ENCODE results near the gene INAVA.

The INAVA gene

GRCh38 chr1:200886594-200886993, 8.1 kb upstream of the INAVA start:
- no peak for TF ChIP-seq FOXM1 (IDR thresholded peaks at IDR 0.05; ENCODE audit: borderline replicate concordance, low read depth)
- no peak for TF ChIP-seq EGR1 (IDR thresholded peaks at IDR 0.05)
- no peak for TF ChIP-seq TEAD4 (IDR thresholded peaks at IDR 0.05)
- TF ChIP-seq TAF1 (IDR thresholded peaks at IDR 0.05; ENCODE audit: low read depth), result no peak
- no peak for TF ChIP-seq CREB1 (IDR thresholded peaks at IDR 0.05; ENCODE audit: low read depth)
- no peak for TF ChIP-seq USF1 (IDR thresholded peaks at IDR 0.05)
- no peak for TF ChIP-seq YY1 (IDR thresholded peaks at IDR 0.05; ENCODE audit: low read depth)
- TF ChIP-seq RAD21 (IDR thresholded peaks at IDR 0.05; ENCODE audit: low read depth), result no peak
- no peak for TF ChIP-seq REST (IDR thresholded peaks at IDR 0.05; ENCODE audit: low read depth)

GRCh38 chr1:200887036-200887435, 7.7 kb upstream of the INAVA start:
- no peak for TF ChIP-seq EGR1 (IDR thresholded peaks at IDR 0.05)
- TF ChIP-seq USF1 (IDR thresholded peaks at IDR 0.05), result no peak
- TF ChIP-seq TAF1 (IDR thresholded peaks at IDR 0.05; ENCODE audit: low read depth), result no peak
- TF ChIP-seq CREB1 (IDR thresholded peaks at IDR 0.05; ENCODE audit: low read depth), result no peak
- no peak for TF ChIP-seq NFIC (IDR thresholded peaks at IDR 0.05)
- no peak for TF ChIP-seq RAD21 (IDR thresholded peaks at IDR 0.05; ENCODE audit: low read depth)
- no peak for TF ChIP-seq TCF12 (IDR thresholded peaks at IDR 0.05; ENCODE audit: low read depth)
- no peak for TF ChIP-seq CEBPB (IDR thresholded peaks at IDR 0.05)
- TF ChIP-seq, protein P1, sequence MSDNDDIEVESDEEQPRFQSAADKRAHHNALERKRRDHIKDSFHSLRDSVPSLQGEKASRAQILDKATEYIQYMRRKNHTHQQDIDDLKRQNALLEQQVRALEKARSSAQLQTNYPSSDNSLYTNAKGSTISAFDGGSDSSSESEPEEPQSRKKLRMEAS (IDR thresholded peaks at IDR 0.05), result no peak
- no peak for TF ChIP-seq EP300 (IDR thresholded peaks at IDR 0.05; ENCODE audit: borderline replicate concordance)
- no peak for TF ChIP-seq YY1 (IDR thresholded peaks at IDR 0.05; ENCODE audit: low read depth)
- no peak for TF ChIP-seq REST (IDR thresholded peaks at IDR 0.05; ENCODE audit: low read depth)
- TF ChIP-seq TEAD4 (IDR thresholded peaks at IDR 0.05), result no peak
- no peak for TF ChIP-seq ZBTB7A (IDR thresholded peaks at IDR 0.05; ENCODE audit: low read depth)

DNA sequence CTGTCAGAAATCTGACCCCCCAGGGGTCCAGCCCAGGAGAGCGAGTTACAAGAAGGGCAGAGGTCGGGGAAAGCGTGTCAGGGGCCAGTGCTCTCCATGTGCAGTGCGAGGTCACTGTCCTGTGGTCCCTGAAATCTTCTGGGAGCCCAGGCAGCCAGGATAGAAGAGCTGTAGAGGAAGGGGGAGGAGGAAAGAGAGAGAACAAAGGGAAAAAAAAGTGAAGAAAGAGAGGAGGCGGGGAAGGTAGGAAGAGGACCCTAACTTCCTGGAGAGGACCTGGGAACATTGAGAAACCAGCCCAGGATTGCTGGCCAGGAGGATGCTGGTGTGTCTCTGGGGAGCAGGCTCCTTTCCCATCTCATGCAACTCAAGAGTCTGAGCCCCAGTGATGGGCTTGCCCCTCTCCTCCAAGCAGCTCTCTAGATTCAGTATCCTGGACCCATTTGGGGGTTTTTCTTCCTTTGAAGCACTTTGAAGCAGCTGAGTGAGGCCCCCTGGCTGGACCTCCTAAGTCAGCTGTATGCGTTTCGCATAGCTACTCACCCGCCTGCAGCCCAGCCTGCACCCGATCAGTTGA, 6.8 kb upstream of the INAVA start:
- TF ChIP-seq NFIC (IDR thresholded peaks at IDR 0.05), result no peak
- no peak for TF ChIP-seq USF1 (IDR thresholded peaks at IDR 0.05)
- no peak for TF ChIP-seq RAD21 (IDR thresholded peaks at IDR 0.05; ENCODE audit: low read depth)
- TF ChIP-seq YY1 (IDR thresholded peaks at IDR 0.05; ENCODE audit: low read depth), result no peak
- TF ChIP-seq EP300 (IDR thresholded peaks at IDR 0.05; ENCODE audit: borderline replicate concordance), result no peak
- TF ChIP-seq TEAD4 (IDR thresholded peaks at IDR 0.05), result no peak
- TF ChIP-seq ZBTB7A (IDR thresholded peaks at IDR 0.05; ENCODE audit: low read depth), result no peak
- TF ChIP-seq TAF1 (IDR thresholded peaks at IDR 0.05; ENCODE audit: low read depth), result no peak
- TF ChIP-seq EGR1 (IDR thresholded peaks at IDR 0.05), result no peak

GRCh38 chr1:200888349-200888838, 6.3 kb upstream of the INAVA start:
- no peak for TF ChIP-seq CEBPB (IDR thresholded peaks at IDR 0.05)

DNA sequence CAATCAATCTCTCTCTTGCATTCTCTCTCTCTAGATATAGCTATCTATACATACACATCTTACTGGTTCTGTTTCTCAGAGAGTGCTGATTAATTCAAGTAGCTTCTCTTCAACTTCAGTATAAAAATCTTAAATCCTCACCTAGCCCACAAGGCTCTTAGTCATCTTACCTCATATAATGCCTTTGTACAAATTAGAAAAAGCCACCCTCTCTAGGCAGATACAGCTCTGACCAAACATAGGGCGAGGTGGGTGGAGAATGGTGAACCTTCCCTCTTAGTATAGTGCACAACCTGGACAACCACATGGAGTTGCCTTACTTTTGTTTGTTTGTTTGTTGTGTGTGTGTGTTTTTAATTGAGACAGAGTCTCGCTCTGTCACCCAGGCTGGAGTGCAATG, 5.1 kb upstream of the INAVA start:
- no peak for TF ChIP-seq EP300 (IDR thresholded peaks at IDR 0.05; ENCODE audit: borderline replicate concordance)
- no peak for TF ChIP-seq FOXM1 (IDR thresholded peaks at IDR 0.05; ENCODE audit: borderline replicate concordance, low read depth)
- no peak for TF ChIP-seq CEBPB (IDR thresholded peaks at IDR 0.05)

- no peak for TF ChIP-seq CREB1 (IDR thresholded peaks at IDR 0.05; ENCODE audit: low read depth)
- TF ChIP-seq NFIC (IDR thresholded peaks at IDR 0.05), result no peak
- no peak for TF ChIP-seq REST (IDR thresholded peaks at IDR 0.05; ENCODE audit: low read depth)
- TF ChIP-seq TAF1 (IDR thresholded peaks at IDR 0.05; ENCODE audit: low read depth), result no peak
- TF ChIP-seq, protein P1 (IDR thresholded peaks at IDR 0.05), result no peak
- no peak for TF ChIP-seq FOXM1 (IDR thresholded peaks at IDR 0.05; ENCODE audit: borderline replicate concordance, low read depth)
Observed at GRCh38 chr1:200890027-200890426, 4.7 kb upstream of the INAVA start.
